ENCODE measurements around the gene SPTBN5.

The SPTBN5 gene

DNA sequence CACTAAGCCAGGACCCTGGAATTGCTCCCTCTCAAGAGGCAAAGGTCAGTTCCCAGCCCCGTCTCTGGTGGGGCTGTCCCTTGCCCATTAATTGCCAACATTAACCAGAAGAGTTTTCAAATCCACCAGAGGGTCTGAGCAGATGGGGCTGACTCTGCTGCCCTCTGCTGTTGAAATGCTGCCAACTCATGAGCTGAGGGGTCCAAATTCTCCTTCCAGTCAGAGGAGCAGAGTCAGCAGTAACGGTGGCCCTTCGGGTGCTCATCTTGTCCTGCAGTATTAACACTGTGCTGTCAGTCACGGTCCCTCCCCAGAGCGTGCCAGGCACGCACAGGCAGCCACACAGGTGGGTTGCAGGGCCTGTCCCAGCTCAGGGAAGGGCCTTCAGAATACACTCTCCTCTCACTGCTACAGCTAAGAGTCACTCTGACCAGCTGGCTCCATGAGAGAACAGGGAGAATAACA lies 10.7 kb upstream of the SPTBN5 start:
- peak; percentile 43 to 51 for DNase-seq (ENCODE audit: low read depth in 2 of 2)

DNA sequence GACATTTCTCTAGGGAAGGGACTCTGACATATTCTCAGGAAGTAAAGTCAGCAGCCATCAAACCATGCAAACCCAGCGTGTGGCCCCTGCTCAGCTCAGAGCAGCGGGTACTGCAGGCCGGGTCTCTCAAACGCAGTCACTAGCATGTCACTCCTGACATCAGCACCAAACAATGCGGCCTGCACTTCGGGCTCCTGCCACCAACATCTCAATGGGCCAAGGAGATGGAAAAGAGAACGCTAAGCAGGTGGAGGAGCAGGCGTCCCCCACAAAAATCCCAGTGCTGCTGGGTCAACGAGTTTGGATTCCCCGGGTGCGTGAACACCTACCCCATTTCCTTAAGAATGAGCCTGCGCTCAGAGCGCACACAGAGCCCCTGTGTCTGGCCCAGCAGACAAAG lies 9.9 kb upstream of the SPTBN5 start:
- DNase-seq (ENCODE audit: low read depth in 2 of 2) = no peak

DNA sequence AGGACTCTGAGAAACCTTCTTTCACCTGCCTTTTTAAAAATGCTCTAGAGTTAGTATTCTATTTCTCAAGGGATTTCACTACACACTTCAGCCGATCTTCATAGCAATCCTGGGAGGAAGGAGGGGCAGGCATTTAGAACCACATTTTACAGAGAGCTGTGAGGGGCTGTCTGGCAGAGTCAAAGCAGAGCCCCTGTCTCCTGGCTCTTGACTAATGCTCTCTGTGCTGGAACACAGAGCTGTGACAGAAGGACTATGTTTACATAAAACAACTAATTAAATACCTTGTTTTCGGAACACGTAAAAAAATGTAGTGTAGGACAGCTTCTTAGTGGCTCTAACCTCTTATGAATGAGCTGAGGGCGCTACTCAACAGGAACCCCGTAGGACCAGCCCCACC lies 7.6 kb upstream of the SPTBN5 start:
- DNase-seq (ENCODE audit: low read depth in 2 of 2) = no peak

DNA sequence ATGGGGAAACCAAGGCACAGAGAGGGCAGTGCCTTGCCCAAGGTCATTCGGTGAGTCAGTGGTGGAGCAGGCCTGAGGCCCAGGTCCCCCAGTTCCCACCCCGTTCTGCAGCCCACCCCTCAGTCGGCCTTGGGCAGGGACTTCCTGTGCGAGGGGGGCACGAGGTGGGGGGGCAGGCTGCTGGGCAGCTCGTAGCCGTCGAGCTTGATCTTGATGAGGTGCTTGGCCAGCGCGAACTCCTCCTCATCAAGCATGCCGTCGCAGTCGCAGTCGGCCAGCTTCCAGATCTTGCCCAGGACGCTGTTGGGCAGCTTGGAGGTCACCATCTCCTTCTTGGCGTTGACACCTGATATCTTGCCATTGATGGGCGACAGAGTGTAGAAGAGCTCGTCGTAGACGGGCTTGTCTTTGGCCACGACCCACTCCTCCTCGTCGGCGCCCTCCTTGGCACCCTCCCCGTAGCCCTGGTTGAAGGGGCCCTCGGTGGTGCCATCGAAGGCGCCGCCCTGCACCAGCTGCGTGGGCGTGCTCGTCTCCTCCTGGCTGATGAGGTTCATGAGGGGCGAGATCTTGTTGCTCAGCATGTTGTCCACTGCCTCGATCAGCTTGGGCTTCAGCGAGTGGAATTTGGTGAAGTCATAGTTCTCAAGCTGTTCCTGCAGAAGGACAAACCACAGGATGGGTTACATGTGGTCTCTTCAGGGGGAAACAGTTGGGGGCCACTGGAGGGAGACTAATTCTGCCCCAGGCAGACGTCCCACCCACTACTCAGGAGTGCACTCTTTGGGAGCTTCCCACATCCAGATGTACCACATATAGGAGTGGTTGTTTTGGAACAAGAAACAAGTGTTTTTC lies 6.9 kb upstream of the SPTBN5 start:
- no peak for DNase-seq (ENCODE audit: low read depth in 2 of 2)

GRCh38 chr15:41899854-41900442 lies 6.1 kb upstream of the SPTBN5 start:
- DNase-seq (ENCODE audit: low read depth in 2 of 2) = no peak

GRCh38 chr15:41897363-41897799 lies 3.5 kb upstream of the SPTBN5 start:
- no peak for DNase-seq (ENCODE audit: low read depth in 2 of 2)

GRCh38 chr15:41896566-41896965 lies 2.7 kb upstream of the SPTBN5 start:
- DNase-seq (ENCODE audit: low read depth in 2 of 2) = no peak

DNA sequence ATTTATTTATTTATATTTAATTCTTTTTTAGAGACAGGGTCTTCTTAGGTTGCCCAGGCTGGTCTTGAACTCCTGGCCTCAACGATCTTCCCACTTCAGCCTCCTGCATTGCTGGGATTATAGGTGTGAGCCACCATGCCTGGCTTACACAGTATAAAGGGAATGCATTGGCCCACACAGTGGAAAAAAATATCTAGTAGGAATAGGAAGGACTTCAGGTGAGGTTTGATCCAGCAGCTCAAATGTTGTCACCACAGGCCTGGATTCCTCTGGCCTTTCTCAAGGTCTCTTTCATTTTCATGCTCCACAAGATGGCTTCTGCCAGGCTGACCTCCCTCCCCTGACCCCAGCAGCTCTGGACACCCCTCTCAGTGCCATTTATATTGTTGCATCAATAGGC lies 2.1 kb upstream of the SPTBN5 start:
- DNase-seq (ENCODE audit: low read depth in 2 of 2) = no peak

GRCh38 chr15:41895491-41895890 lies 1.6 kb upstream of the SPTBN5 start:
- DNase-seq (ENCODE audit: low read depth in 2 of 2) = no peak

- DNase-seq (ENCODE audit: low read depth in 2 of 2) = peak; percentile 71 to 76
Observed at GRCh38 chr15:41894791-41895463, 1.1 kb upstream of the SPTBN5 start.

- no peak for DNase-seq (ENCODE audit: low read depth in 2 of 2)
Observed at GRCh38 chr15:41894251-41894790, 468 bp upstream of the SPTBN5 start.

DNA sequence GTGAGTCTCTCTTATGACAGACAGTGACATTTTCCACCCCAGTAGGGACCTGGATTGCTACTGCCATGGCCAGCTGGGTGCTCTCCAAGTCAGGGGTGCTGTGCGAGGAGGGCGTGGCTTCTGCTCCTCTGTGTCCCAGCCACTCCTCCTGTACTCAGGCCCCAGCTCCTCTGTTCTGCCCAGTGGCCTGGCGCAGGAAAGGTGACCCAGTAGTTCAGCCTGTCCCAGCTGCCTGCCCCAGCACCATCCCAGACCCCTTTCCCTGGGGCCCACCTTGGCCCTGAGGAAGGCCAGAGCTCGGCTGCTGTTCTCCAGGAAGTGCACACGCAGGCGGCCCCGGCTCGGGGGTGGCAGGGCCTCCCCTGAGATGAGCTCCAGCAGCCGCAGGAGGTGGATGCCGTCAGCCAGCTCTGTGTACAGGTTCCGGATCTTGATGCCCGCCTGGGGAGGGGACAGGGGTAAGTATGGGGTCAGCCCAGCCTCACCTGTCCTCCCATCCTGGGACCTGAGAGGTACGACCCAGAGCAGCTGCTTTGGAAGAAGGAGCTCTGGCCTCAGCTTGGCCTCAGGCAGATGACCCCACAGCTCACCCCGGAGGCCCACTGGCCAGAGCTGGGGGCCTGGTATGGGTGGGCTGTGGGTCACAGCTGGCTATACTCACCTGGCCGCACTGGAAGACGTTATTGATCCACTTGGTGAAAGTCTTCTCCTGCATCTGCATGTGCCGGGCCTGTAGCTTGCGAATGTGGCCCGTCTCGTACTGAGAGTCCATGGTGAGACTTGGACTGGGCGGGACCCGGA lies 1.0 kb downstream of the SPTBN5 start:
- no peak for DNase-seq (ENCODE audit: low read depth in 2 of 2)

DNA sequence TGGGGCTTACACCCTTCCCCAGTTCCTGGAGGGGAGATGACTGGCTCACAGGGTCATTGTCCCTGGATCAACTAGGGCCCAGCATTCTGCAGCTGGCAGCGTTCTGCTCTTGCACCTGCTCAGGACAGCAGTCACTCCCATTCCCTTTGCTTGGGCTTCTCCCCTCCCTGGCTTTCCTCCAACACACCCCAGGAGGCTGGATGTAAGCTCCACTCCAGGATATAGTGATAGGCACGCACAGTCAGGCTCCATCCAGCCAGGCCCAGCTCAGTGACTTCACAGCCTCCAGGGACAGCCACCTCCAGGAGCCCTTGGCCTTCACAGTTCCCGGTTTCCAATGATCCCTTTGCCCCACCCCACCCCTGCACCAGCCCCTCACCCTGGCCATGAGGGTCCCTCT lies 1.9 kb downstream of the SPTBN5 start:
- DNase-seq (ENCODE audit: low read depth in 2 of 2) = no peak

GRCh38 chr15:41891226-41891625 lies 2.6 kb downstream of the SPTBN5 start:
- DNase-seq (ENCODE audit: low read depth in 2 of 2) = no peak

- no peak for DNase-seq (ENCODE audit: low read depth in 2 of 2)
Observed at GRCh38 chr15:41890050-41890690, 3.7 kb downstream of the SPTBN5 start.

DNA sequence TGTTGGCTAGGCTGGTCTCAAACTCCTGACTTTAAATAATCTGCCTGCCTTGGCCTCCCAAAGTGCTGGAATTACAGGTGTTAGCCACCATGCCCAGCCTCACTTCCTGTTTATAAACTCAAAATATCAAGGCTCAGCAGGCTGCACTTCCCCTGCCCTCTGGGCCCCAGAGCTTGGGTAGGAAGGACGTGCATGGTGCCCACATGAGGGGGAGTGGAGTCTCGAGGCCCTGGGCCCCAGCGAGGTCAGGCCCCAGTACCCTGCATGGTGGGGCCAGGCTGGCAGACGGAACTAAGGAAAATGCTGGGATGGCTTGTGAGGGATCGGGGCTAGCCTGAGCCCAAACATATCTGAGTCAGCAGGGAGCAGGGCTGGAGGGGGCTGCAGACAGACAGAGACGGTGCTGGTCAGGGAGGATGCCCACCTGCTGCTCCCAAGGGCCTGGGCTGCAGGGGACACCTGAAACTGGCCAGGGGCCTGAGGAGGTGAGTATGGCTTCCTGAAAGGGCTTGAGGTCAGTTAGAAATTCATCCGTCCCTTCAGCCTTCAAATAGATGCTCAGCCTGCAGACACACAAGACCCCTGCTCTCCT lies 5.1 kb downstream of the SPTBN5 start:
- DNase-seq (ENCODE audit: low read depth in 2 of 2) = no peak

GRCh38 chr15:41887893-41888292 lies 6.0 kb downstream of the SPTBN5 start:
- DNase-seq (ENCODE audit: low read depth in 2 of 2) = no peak

GRCh38 chr15:41887161-41887560 lies 6.7 kb downstream of the SPTBN5 start:
- no peak for DNase-seq (ENCODE audit: low read depth in 2 of 2)

DNA sequence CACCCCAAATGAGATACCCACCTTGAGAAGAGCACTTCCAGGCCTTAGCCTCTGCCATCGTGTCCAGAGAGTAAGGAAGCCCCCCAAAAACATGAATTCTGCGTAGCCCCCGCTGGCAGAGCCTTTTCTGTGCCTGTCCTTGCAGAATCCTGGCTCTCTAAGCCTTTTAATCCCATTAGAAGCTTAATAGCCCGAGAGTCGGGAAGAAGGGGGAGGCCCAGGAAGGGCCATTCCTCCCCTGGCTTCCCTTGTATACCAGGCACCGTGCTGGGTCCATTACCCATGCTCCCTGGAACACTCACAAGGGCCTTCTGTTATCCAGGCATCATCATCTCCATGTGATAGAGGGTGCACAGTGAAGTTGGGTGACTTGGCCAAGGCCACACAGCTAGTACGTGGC lies 7.1 kb downstream of the SPTBN5 start:
- DNase-seq (ENCODE audit: low read depth in 2 of 2) = no peak

- DNase-seq (ENCODE audit: low read depth in 2 of 2) = no peak
Observed at GRCh38 chr15:41885841-41886240, 8.0 kb downstream of the SPTBN5 start.

- DNase-seq (ENCODE audit: low read depth in 2 of 2) = no peak
Observed at GRCh38 chr15:41885321-41885720, 8.5 kb downstream of the SPTBN5 start.
